GM13977 (cell line): ENCODE data around the gene ABHD8.
A peak's percentile ranks its signal among the peaks of the same experiment; 100 is the strongest.

ENCODE experiments used
- DNase-seq: peaks from one replicate; pipeline ENCODE4 v3.0.0; 2012; ENCODE audit warnings: low spot score
- CTCF ChIP-seq: IDR thresholded peaks from 2 replicates; pipeline ENCODE4 v1.5.1; 2012; ENCODE audit warnings: mild to moderate bottlenecking, control low read depth; ENCODE audit not compliant: insufficient read depth; ENCODE audit errors: extremely low read depth, missing control alignments
- in situ Hi-C: fragments of 300-500 bp; cut with MboI; formaldehyde crosslinking; loops from one replicate; pipeline ENCODE4 v1.12.0; 2022; ENCODE audit warnings: low sequenced_read_pairs, low pct_unique_long_range_greater_than_20kb, mixed read lengths, inconsistent platforms; ENCODE audit not compliant: unreplicated experiment

The ABHD8 gene

GRCh38 chr19:17333611-17334413, 30.6 kb upstream of the ABHD8 start:
- in situ Hi-C loops = no loop called here
- peak; percentile 83 for DNase-seq
- TF ChIP-seq CTCF = no peak

- in situ Hi-C loops = no loop called here
- peak; percentile 56 for DNase-seq
- TF ChIP-seq CTCF = no peak
These were observed 29.7 kb upstream of the ABHD8 start for GRCh38 chr19:17332677-17333581.

- no peak for TF ChIP-seq CTCF
- in situ Hi-C loops = no loop called here
- no peak for DNase-seq
These were observed 29.1 kb upstream of the ABHD8 start for GRCh38 chr19:17332360-17332676.

- DNase-seq = no peak
- in situ Hi-C loops = no loop called here
- no peak for TF ChIP-seq CTCF
These were observed 27.9 kb upstream of the ABHD8 start for GRCh38 chr19:17331045-17331558.

GRCh38 chr19:17330262-17331044, 27.2 kb upstream of the ABHD8 start:
- TF ChIP-seq CTCF = no peak
- no peak for DNase-seq
- in situ Hi-C loops = no loop called here
